H1 (cell line): Measurements from ENCODE around the gene CST1. TPM values are rescaled to one million over a fixed set of nuclear protein-coding genes. Genes with fewer than 3 reads are reported as not detected.

Experiments used
- CTCF ChIA-PET: fragments of 300-600 bp; sonication (Branson Sonifier 250); formaldehyde crosslinking; loops from one replicate; lab custom pipeline; 2021; ENCODE audit not compliant: partially characterized antibody; lab: Charles Lee
- POLR2A ChIA-PET: fragments of 300-600 bp; sonication (Branson Sonifier 250); formaldehyde crosslinking; loops from one replicate; lab custom pipeline; 2021; ENCODE audit warnings: inconsistent platforms; ENCODE audit not compliant: partially characterized antibody; lab: Charles Lee
- DNase-seq, 2 experiments: peaks; one replicate each; pipeline versions ENCODE4 v3.0.0 to v3.0.0-alpha.2; 2010 to 2022; ENCODE audit warnings: low spot score in 2 of 2, low read depth in 1 of 2, mixed read lengths in 1 of 2
- FAIRE-seq: peaks from 2 replicates; lab custom pipeline; 2011; peaks lifted over from hg19 to GRCh38; lab: Jason Lieb, UNC
- H2AFZ ChIP-seq: 2 replicates; pipeline ENCODE4 v1.8.1; 2012; ENCODE audit warnings: low read length, inconsistent platforms
- H2AK5ac ChIP-seq: 2 replicates; pipeline ENCODE4 v1.6.1; 2013; ENCODE audit warnings: low read depth, low read length
- H2BK120ac ChIP-seq: replicated peaks from 2 replicates; pipeline ENCODE3; 2013; ENCODE audit warnings: low read depth, low read length, inconsistent platforms
- H2BK12ac ChIP-seq: 2 replicates; pipeline ENCODE4 v1.6.1; 2013; ENCODE audit warnings: low read depth, low read length
- H2BK15ac ChIP-seq: 2 replicates; pipeline ENCODE4 v1.6.1; 2013; ENCODE audit warnings: low read length
- H2BK20ac ChIP-seq: 2 replicates; pipeline ENCODE4 v1.6.1; 2013; ENCODE audit warnings: low read length
- H2BK5ac ChIP-seq: 2 replicates; pipeline ENCODE4 v1.6.1; 2013; ENCODE audit warnings: low read depth, low read length
- H3K14ac ChIP-seq: 2 replicates; pipeline ENCODE4 v1.6.1; 2013; ENCODE audit warnings: inconsistent platforms; ENCODE audit not compliant: insufficient read length
- H3K18ac ChIP-seq: 2 replicates; pipeline ENCODE4 v1.6.1; 2013; ENCODE audit warnings: low read length; ENCODE audit errors: extremely low read depth
- H3K23ac ChIP-seq: 2 replicates; pipeline ENCODE4 v1.6.1; 2013; ENCODE audit warnings: inconsistent platforms; ENCODE audit not compliant: insufficient read length
- H3K23me2 ChIP-seq: 2 replicates; pipeline ENCODE4 v1.6.1; 2013; ENCODE audit warnings: low read depth, low read length
- H3K27ac ChIP-seq: 2 replicates; pipeline ENCODE4 v1.6.1; 2011; ENCODE audit warnings: low read depth, low read length, inconsistent platforms
- H3K27me3 ChIP-seq, 4 experiments: replicated peaks in 1 of 4; 1 replicate in 1 of 4; 2 replicates in 3 of 4; pipeline versions ENCODE4 v1.6.1 to v1.8.1; 2011 to 2013; ENCODE audit warnings: low read length in 3 of 4, mild to moderate bottlenecking in 3 of 4, inconsistent platforms in 2 of 4, mixed read lengths in 2 of 4, moderate library complexity in 1 of 4; ENCODE audit not compliant: control insufficient read depth in 3 of 4, insufficient read depth in 3 of 4; ENCODE audit errors: extremely low read depth in 1 of 4
- H3K36me3 ChIP-seq, 4 experiments: 2 replicates each; pipeline versions ENCODE4 v1.6.1 to v1.8.1; 2011 to 2013; ENCODE audit warnings: mild to moderate bottlenecking in 4 of 4, low read length in 3 of 4, moderate library complexity in 2 of 4, control low read depth in 1 of 4, inconsistent platforms in 1 of 4; ENCODE audit not compliant: insufficient read depth in 4 of 4, control insufficient read depth in 2 of 4
- H3K4ac ChIP-seq: replicated peaks from 2 replicates; pipeline ENCODE3; 2013; ENCODE audit warnings: low read length, low read depth, mixed read lengths, inconsistent platforms; ENCODE audit not compliant: insufficient read length
- H3K4me1 ChIP-seq, 4 experiments: replicated peaks in 1 of 4; 1 replicate in 1 of 4; 2 replicates in 3 of 4; pipeline versions ENCODE4 v1.6.1 to v1.8.1; 2011 to 2013; ENCODE audit warnings: low read length in 3 of 4, inconsistent platforms in 2 of 4, mixed read lengths in 1 of 4; ENCODE audit not compliant: insufficient read depth in 4 of 4, control insufficient read depth in 3 of 4
- H3K4me2 ChIP-seq, 2 experiments: 2 replicates each; pipeline versions ENCODE4 v1.6.1 to v1.8.1; 2011 to 2013; ENCODE audit warnings: low read depth in 2 of 2, low read length in 2 of 2, control low read depth in 1 of 2, inconsistent platforms in 1 of 2, mild to moderate bottlenecking in 1 of 2; ENCODE audit not compliant: insufficient read depth in 1 of 2
- H3K4me3 ChIP-seq, 4 experiments: fragments of 200-600, 300-600 bp in 1 of 4; sonication (generic), shearing (Covaris generic), sonication (Bioruptor Twin) in 1 of 4; 2 replicates each; pipeline versions ENCODE4 v1.5.1 to v1.8.1; 2011 to 2016; ENCODE audit warnings: low read length in 4 of 4, low read depth in 3 of 4, control low read depth in 2 of 4, inconsistent platforms in 2 of 4, mild to moderate bottlenecking in 2 of 4, mixed read lengths in 1 of 4, moderate library complexity in 1 of 4; ENCODE audit not compliant: insufficient read depth in 2 of 4; ENCODE audit errors: extremely low read depth in 1 of 4
- H3K56ac ChIP-seq: replicated peaks from 2 replicates; pipeline ENCODE3; 2013; ENCODE audit warnings: low read depth, mild to moderate bottlenecking, mixed read lengths, low read length, inconsistent platforms; ENCODE audit not compliant: insufficient read length
- H3K79me1 ChIP-seq: 2 replicates; pipeline ENCODE4 v1.6.1; 2013; ENCODE audit warnings: low read depth, low read length, control low read depth
- H3K79me2 ChIP-seq, 2 experiments: 2 replicates each; pipeline versions ENCODE4 v1.6.1 to v1.8.1; 2012 to 2013; ENCODE audit warnings: low read length in 2 of 2, mild to moderate bottlenecking in 2 of 2, inconsistent platforms in 1 of 2; ENCODE audit not compliant: insufficient read depth in 2 of 2, control insufficient read depth in 1 of 2
- H3K9ac ChIP-seq, 4 experiments: replicated peaks in 1 of 4; 1 replicate in 1 of 4; 2 replicates in 3 of 4; pipeline versions ENCODE4 v1.6.1 to v1.8.1; 2011 to 2013; ENCODE audit warnings: low read depth in 3 of 4, low read length in 3 of 4, control low read depth in 2 of 4, mild to moderate bottlenecking in 2 of 4, moderate library complexity in 2 of 4, inconsistent platforms in 1 of 4; ENCODE audit errors: extremely low read depth in 1 of 4
- H3K9me3 ChIP-seq, 2 experiments: 2 replicates each; pipeline versions ENCODE4 v1.6.1 to v1.8.1; 2012 to 2013; ENCODE audit warnings: mild to moderate bottlenecking in 2 of 2, moderate library complexity in 2 of 2, control low read depth in 1 of 2, inconsistent platforms in 1 of 2, low read depth in 1 of 2, low read length in 1 of 2, mixed read lengths in 1 of 2; ENCODE audit not compliant: insufficient read depth in 2 of 2
- H4K20me1 ChIP-seq, 2 experiments: replicated peaks in 1 of 2; 2 replicates each; pipeline versions ENCODE3 to v1.8.1; 2011 to 2013; ENCODE audit warnings: inconsistent platforms in 2 of 2, low read length in 2 of 2, mild to moderate bottlenecking in 1 of 2; ENCODE audit not compliant: insufficient read depth in 2 of 2, control insufficient read depth in 1 of 2
- H4K5ac ChIP-seq: 2 replicates; pipeline ENCODE4 v1.6.1; 2013; ENCODE audit warnings: low read length, low read depth, mixed read lengths, inconsistent platforms; ENCODE audit not compliant: insufficient read length
- H4K8ac ChIP-seq: 2 replicates; pipeline ENCODE4 v1.8.0; 2013; ENCODE audit warnings: mild to moderate bottlenecking, moderate library complexity, low read length, inconsistent platforms; ENCODE audit not compliant: insufficient read depth; ENCODE audit errors: extremely low read depth
- H4K91ac ChIP-seq: replicated peaks from 2 replicates; pipeline ENCODE3; 2013; ENCODE audit warnings: low read length, mixed read lengths, inconsistent platforms; ENCODE audit not compliant: insufficient read length
- CTCF ChIP-seq, 3 experiments: IDR thresholded peaks; 1 replicate in 2 of 3; 2 replicates in 1 of 3; pipeline versions ENCODE4 v1.5.1 to v1.6.1; 2011; ENCODE audit warnings: low read length in 3 of 3, mild to moderate bottlenecking in 3 of 3, inconsistent platforms in 2 of 3, low read depth in 1 of 3, moderate library complexity in 1 of 3; ENCODE audit not compliant: insufficient read depth in 1 of 3; ENCODE audit errors: control extremely low read depth in 1 of 3
- TAF7 ChIP-seq: optimal IDR thresholded peaks from 2 replicates; pipeline ENCODE3; 2011; ENCODE audit warnings: low read depth, mild to moderate bottlenecking, inconsistent platforms, low read length, moderate library complexity, borderline replicate concordance
- WGBS, 2 experiments: shearing (Covaris generic) in 1 of 2; methylation state at CpG; one replicate each; pipeline versions ENCODE4 v1.1.6 to v1.1.7; 2013 to 2015; ENCODE audit warnings: low lambda C conversion rate in 2 of 2, mixed read lengths in 2 of 2, inconsistent platforms in 1 of 2, low coverage in 1 of 2, missing lambda C conversion rate in 1 of 2; ENCODE audit not compliant: insufficient replicate concordance in 2 of 2, insufficient coverage in 1 of 2, insufficient read length in 1 of 2; ENCODE audit errors: extremely low coverage in 1 of 2, missing lambda C conversion rate in 1 of 2; 5-methylcytosine and 5-hydroxymethylcytosine counted together
- polyA plus RNA-seq, 7 experiments: library from polyadenylated mRNA; depleted of rRNA in 3 of 7; stranded (reverse) in 5 of 7; unstranded in 2 of 7; fragments of >200 nt in 5 of 7; fragments of 200-250 nt in 2 of 7; gene quantifications; 1 replicate in 5 of 7; 2 replicates in 1 of 7; 4 replicates in 1 of 7; pipeline versions ENCODE4 v1.2.1 to v1.2.3, GENCODE V29; 2011 to 2013; ENCODE audit warnings: missing spikeins in 2 of 7, mixed read lengths in 2 of 7
- total RNA-seq: library from RNA; stranded (reverse); fragmentation: NEBNext Ultra II Directional; extraction: Animal tissue kit (Norgen Biotek cat#: 25700); gene quantifications from 2 replicates; pipeline ENCODE4 v1.2.1, GENCODE V29; 2021

CST1 gene
- total and polyA plus RNA-seq, 2 of the 8 experiments (the other 6 are each of a cell fraction or from before 2014, with no cell fraction given) = 2.3 to 2.9 TPM

GRCh38 chr20:23727016-23727415 is 23.7 kb downstream of the CST1 start:
- no peak overlapping the region for H2BK15ac ChIP-seq
- no peaks in the 10 kb centered on the region for H3K9me3 ChIP-seq
- POLR2A ChIA-PET = no interaction called here
- no peaks in the 10 kb centered on the region for H3K36me3 ChIP-seq
- no peak overlapping the region for H2BK12ac ChIP-seq
- H4K8ac ChIP-seq = no peak overlapping the region
- 85% methylated on average over 3 of the region's 3 CpGs; no CpG with 5 or more reads in 1 of the 2 experiments for WGBS, 2 experiments
- H3K4ac ChIP-seq = no peak overlapping the region
- H3K79me2 ChIP-seq = no peaks in the 10 kb centered on the region
- no peak overlapping the region for H3K4me3 ChIP-seq
- peaks cover 10% of the 10 kb centered on the region; the same call in 1 of the 2 replicates for H3K23me2 ChIP-seq
- H3K56ac ChIP-seq = no peak overlapping the region
- no peak overlapping the region for H2AFZ ChIP-seq
- no peak overlapping the region for H2BK20ac ChIP-seq
- TF ChIP-seq TAF7 (no peak), CTCF (IDR thresholded peaks at IDR 0.05; ENCODE audit: control extremely low read depth in 1 of 3, insufficient read depth in 1 of 3, low read depth in 1 of 3, low read length in 3 of 3) (no peak)
- TF ChIP-seq, all 59 proteins: peak for 0
- Histone ChIP-seq H3K27ac (no peak overlapping the region), H3K23ac (no peak overlapping the region), H3K27me3 (no peaks in the 10 kb centered on the region), H2BK5ac (no peak overlapping the region), H3K79me1 (no peaks in the 10 kb centered on the region), H3K9ac (no peak overlapping the region), H4K20me1 (peaks cover 0 to 4% of the 10 kb centered on the region in 2 experiments), H3K18ac (no peak overlapping the region), H4K5ac (no peak overlapping the region), H2BK120ac (no peak overlapping the region), H3K14ac (no peak overlapping the region), H2AK5ac (no peak overlapping the region), H4K91ac (no peak overlapping the region), H3K4me1 (no peaks in the 10 kb centered on the region), H3K4me2 (no peak overlapping the region)
- CTCF ChIA-PET = interaction anchor here (0.6 to 1.4 kb wide), 3 partner anchors 39 to 59 kb away, joined by 3 to 5 read pairs (median 3); partner anchors contain the start of gene CST4
- FAIRE-seq = no peak
- DNase-seq = no peak
